ENCODE data around the gene TMEM238. TPM values are rescaled to one million over a fixed set of nuclear protein-coding genes. Genes with fewer than 3 reads are reported as not detected.

Gene TMEM238
- total and polyA plus RNA-seq, 2 donors (not counting 1 experiment from before 2014, with no cell fraction given) = 0.33 TPM; not detected in 1

GRCh38 chr19:55347442-55348009 is 36.6 kb downstream of the TMEM238 start:
- H2AFZ ChIP-seq (ENCODE audit: low read length) = no peak overlapping the region
- no peak overlapping the region for H3K4me2 ChIP-seq (ENCODE audit: extremely low read depth, insufficient read depth, low read length)
- no peak for TF ChIP-seq CTCF (conservative IDR thresholded peaks at IDR 0.05 in 1 of 2, IDR thresholded peaks at IDR 0.05 in 1 of 2; ENCODE audit: low read depth in 1 of 2, low read length in 2 of 2)

GRCh38 chr19:55346725-55347441 is 37.2 kb downstream of the TMEM238 start:
- DNase-seq (ENCODE audit: low read depth in 2 of 2) = no peak
- peaks cover 2% of the 10 kb centered on the region for H3K36me3 ChIP-seq (ENCODE audit: control insufficient read depth, insufficient read depth, low read length)
- H3K79me2 ChIP-seq (ENCODE audit: control insufficient read depth, insufficient read depth, low read length) = no peaks in the 10 kb centered on the region
- H3K9ac ChIP-seq (ENCODE audit: insufficient read depth, low read length) = no peak overlapping the region
- H3K4me1 ChIP-seq (ENCODE audit: control insufficient read depth, extremely low read depth, insufficient read depth, low read length) = peaks cover 2% of the 10 kb centered on the region
- H3K4me3 ChIP-seq (replicated peaks in 1 of 4; ENCODE audit: control extremely low read depth in 1 of 4, insufficient read depth in 1 of 4, low read depth in 3 of 4, low read length in 4 of 4) = no peak overlapping the region
- no peaks in the 10 kb centered on the region for H3K9me3 ChIP-seq (ENCODE audit: control insufficient read depth, insufficient read depth, low read depth, low read length)
- H3K4me2 ChIP-seq (ENCODE audit: extremely low read depth, insufficient read depth, low read length) = no peak overlapping the region
- H2AFZ ChIP-seq (ENCODE audit: low read length) = no peak overlapping the region
- TF ChIP-seq CTCF (conservative IDR thresholded peaks at IDR 0.05 in 1 of 2, IDR thresholded peaks at IDR 0.05 in 1 of 2; ENCODE audit: low read depth in 1 of 2, low read length in 2 of 2) (no peak), EZH2 (IDR thresholded peaks at IDR 0.05; ENCODE audit: low read length, missing control alignments) (no peak)
- no peak overlapping the region for H3K27ac ChIP-seq (ENCODE audit: insufficient read depth, low read length)
- peaks cover 7% of the 10 kb centered on the region for H3K27me3 ChIP-seq (ENCODE audit: control insufficient read depth, insufficient read depth, low read length)
- no peaks in the 10 kb centered on the region for H4K20me1 ChIP-seq (ENCODE audit: control insufficient read depth, extremely low read depth, insufficient read depth, low read length)

More at GRCh38 chr19:55347442-55348009, 36.6 kb downstream of the TMEM238 start:
- Histone ChIP-seq H3K9me3 (ENCODE audit: control insufficient read depth, insufficient read depth, low read depth, low read length) (no peaks in the 10 kb centered on the region), H3K27ac (ENCODE audit: insufficient read depth, low read length) (no peak overlapping the region), H3K9ac (ENCODE audit: insufficient read depth, low read length) (no peak overlapping the region), H3K79me2 (ENCODE audit: control insufficient read depth, insufficient read depth, low read length) (no peaks in the 10 kb centered on the region), H3K4me3 (replicated peaks in 1 of 4; ENCODE audit: control extremely low read depth in 1 of 4, insufficient read depth in 1 of 4, low read depth in 3 of 4, low read length in 4 of 4) (no peak overlapping the region), H3K27me3 (ENCODE audit: control insufficient read depth, insufficient read depth, low read length) (peaks cover 13% of the 10 kb centered on the region), H3K4me1 (ENCODE audit: control insufficient read depth, extremely low read depth, insufficient read depth, low read length) (peaks cover 2% of the 10 kb centered on the region), H4K20me1 (ENCODE audit: control insufficient read depth, extremely low read depth, insufficient read depth, low read length) (no peaks in the 10 kb centered on the region), H3K36me3 (ENCODE audit: control insufficient read depth, insufficient read depth, low read length) (peaks cover 2% of the 10 kb centered on the region)
- no peak for DNase-seq (ENCODE audit: low read depth in 2 of 2)

GRCh38 chr19:55345818-55346724 is 38.0 kb downstream of the TMEM238 start:
- H4K20me1 ChIP-seq (ENCODE audit: control insufficient read depth, extremely low read depth, insufficient read depth, low read length) = no peaks in the 10 kb centered on the region
- H3K4me1 ChIP-seq (ENCODE audit: control insufficient read depth, extremely low read depth, insufficient read depth, low read length) = peaks cover 5% of the 10 kb centered on the region
- peak; percentile 41 to 46 for DNase-seq (ENCODE audit: low read depth in 2 of 2)
- H2AFZ ChIP-seq (ENCODE audit: low read length) = no peak overlapping the region
- no peak overlapping the region for H3K4me3 ChIP-seq (replicated peaks in 1 of 4; ENCODE audit: control extremely low read depth in 1 of 4, insufficient read depth in 1 of 4, low read depth in 3 of 4, low read length in 4 of 4)
- H3K36me3 ChIP-seq (ENCODE audit: control insufficient read depth, insufficient read depth, low read length) = peaks cover 4% of the 10 kb centered on the region
- TF ChIP-seq EZH2 (IDR thresholded peaks at IDR 0.05; ENCODE audit: low read length, missing control alignments) (no peak), CTCF (conservative IDR thresholded peaks at IDR 0.05 in 1 of 2, IDR thresholded peaks at IDR 0.05 in 1 of 2; ENCODE audit: low read depth in 1 of 2, low read length in 2 of 2) (no peak)
- no peak overlapping the region for H3K27ac ChIP-seq (ENCODE audit: insufficient read depth, low read length)
- H3K9me3 ChIP-seq (ENCODE audit: control insufficient read depth, insufficient read depth, low read depth, low read length) = no peaks in the 10 kb centered on the region
- H3K9ac ChIP-seq (ENCODE audit: insufficient read depth, low read length) = no peak overlapping the region
- H3K79me2 ChIP-seq (ENCODE audit: control insufficient read depth, insufficient read depth, low read length) = no peaks in the 10 kb centered on the region
- H3K4me2 ChIP-seq (ENCODE audit: extremely low read depth, insufficient read depth, low read length) = no peak overlapping the region
- no peaks in the 10 kb centered on the region for H3K27me3 ChIP-seq (ENCODE audit: control insufficient read depth, insufficient read depth, low read length)
